Mucosa of rectum (tissue), 2 donors: ENCODE data around the gene RANBP3L.

Experiments used
- H3K27ac ChIP-seq, 2 donors: one replicate each; pipeline ENCODE4 v1.7.0; 2013; ENCODE audit warnings: inconsistent platforms in 2 of 2, low read depth in 2 of 2, low read length in 2 of 2
- H3K27me3 ChIP-seq, 2 donors: one replicate each; pipeline ENCODE4 v1.7.0; 2013; ENCODE audit warnings: low read length in 2 of 2; ENCODE audit not compliant: control insufficient read depth in 2 of 2, insufficient read depth in 2 of 2
- H3K36me3 ChIP-seq, 2 donors: one replicate each; pipeline ENCODE4 v1.7.0; 2013; ENCODE audit warnings: low read length in 2 of 2; ENCODE audit not compliant: control insufficient read depth in 2 of 2, insufficient read depth in 2 of 2
- H3K4me1 ChIP-seq, 2 donors: one replicate each; pipeline ENCODE4 v1.7.0; 2013; ENCODE audit warnings: low read length in 2 of 2, mild to moderate bottlenecking in 1 of 2; ENCODE audit not compliant: control insufficient read depth in 2 of 2, insufficient read depth in 2 of 2
- H3K4me3 ChIP-seq, 2 donors: one replicate each; pipeline ENCODE4 v1.7.0; 2013; ENCODE audit warnings: low read length in 2 of 2
- H3K9ac ChIP-seq, 2 donors: one replicate each; pipeline ENCODE4 v1.7.0; 2013; ENCODE audit warnings: low read length in 2 of 2, low read depth in 1 of 2, mild to moderate bottlenecking in 1 of 2
- H3K9me3 ChIP-seq, 2 donors: one replicate each; pipeline ENCODE4 v1.7.0; 2013; ENCODE audit warnings: low read length in 2 of 2; ENCODE audit not compliant: control insufficient read depth in 2 of 2
- donor health status: healthy.
- donor health status: Normal muscosa, but diverticular disease.

Gene RANBP3L

DNA sequence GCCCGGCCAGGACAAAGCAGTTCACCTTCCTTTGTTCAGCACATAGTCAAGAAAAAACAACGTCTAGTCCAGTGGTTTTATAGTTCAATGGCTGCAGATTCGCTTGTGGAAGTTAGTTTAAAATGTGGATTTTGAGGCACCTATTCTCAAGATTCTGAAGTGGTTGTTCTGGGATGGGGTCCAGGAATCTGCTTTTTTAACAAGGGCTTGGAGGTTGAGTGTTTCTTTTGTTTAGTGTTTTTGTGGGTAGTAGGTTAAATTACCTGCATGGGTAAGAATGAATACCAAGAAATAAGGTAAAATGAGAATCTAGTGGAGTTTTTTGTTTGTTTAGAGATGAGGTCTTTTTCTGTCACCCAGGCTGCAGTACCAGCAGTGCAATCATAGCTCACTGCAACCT, 31.5 kb downstream of the RANBP3L start:
- Histone ChIP-seq H3K9ac (no peak overlapping the region), H3K27ac (no peak overlapping the region)

DNA sequence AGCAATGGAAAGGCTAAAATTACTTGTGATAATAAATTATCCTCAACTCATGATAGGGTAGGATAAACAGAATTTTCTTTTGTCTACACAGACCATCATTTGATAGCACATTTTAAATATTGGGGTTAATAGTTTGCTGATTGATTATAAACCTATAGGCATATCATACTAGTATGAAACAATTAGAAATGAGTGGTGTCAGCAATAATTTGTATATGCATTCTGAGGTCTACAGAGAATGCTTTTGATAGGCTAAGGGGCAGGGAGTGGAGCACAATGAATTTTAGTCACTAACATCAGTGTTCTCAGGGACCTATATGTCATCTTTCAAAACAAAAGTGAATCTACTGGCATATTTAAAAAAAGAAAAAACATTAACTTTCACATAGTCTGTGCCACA, 32.2 kb downstream of the RANBP3L start:
- no peaks in the 10 kb centered on the region for H3K4me1 ChIP-seq

More for the DNA sequence above, 31.5 kb downstream of the RANBP3L start:
- Histone ChIP-seq H3K9me3 (no peaks in the 10 kb centered on the region), H3K27me3 (no peaks in the 10 kb centered on the region), H3K4me1 (no peaks in the 10 kb centered on the region), H3K36me3 (no peaks in the 10 kb centered on the region), H3K4me3 (no peak overlapping the region)

DNA sequence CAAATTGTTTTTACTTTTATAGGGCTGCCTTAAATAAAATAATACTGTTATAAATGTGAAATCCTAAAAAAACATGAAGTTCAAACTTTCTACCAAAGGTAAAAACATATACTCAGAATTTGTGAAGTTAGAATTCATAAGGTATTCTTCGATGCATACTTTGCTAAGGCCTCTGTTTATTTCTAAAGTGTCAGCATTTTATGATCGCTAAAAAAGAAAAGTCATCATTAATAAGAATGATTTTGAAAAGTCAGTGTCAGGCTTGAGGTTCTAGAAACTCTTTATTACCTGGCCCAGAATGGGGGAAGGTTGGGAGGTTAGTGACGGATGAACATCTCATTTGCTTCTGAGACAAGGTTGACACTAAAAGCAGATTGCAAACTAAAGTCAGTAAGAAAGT, 33.8 kb downstream of the RANBP3L start:
- Histone ChIP-seq H3K4me3 (no peak overlapping the region), H3K36me3 (no peaks in the 10 kb centered on the region), H3K9me3 (no peaks in the 10 kb centered on the region)

More for the DNA sequence above, 32.2 kb downstream of the RANBP3L start:
- Histone ChIP-seq H3K36me3 (no peaks in the 10 kb centered on the region), H3K27me3 (no peaks in the 10 kb centered on the region), H3K9me3 (no peaks in the 10 kb centered on the region), H3K9ac (no peak overlapping the region), H3K4me3 (no peak overlapping the region), H3K27ac (no peak overlapping the region)

GRCh38 chr5:36264202-36264760, 37.4 kb downstream of the RANBP3L start:
- Histone ChIP-seq H3K27ac (no peak overlapping the region), H3K4me1 (no peaks in the 10 kb centered on the region), H3K9me3 (no peaks in the 10 kb centered on the region)

More for the DNA sequence above, 33.8 kb downstream of the RANBP3L start:
- Histone ChIP-seq H3K27me3 (no peaks in the 10 kb centered on the region), H3K4me1 (no peaks in the 10 kb centered on the region), H3K27ac (no peak overlapping the region), H3K9ac (no peak overlapping the region)

GRCh38 chr5:36261186-36261585, 40.5 kb downstream of the RANBP3L start:
- H3K36me3 ChIP-seq, result no peaks in the 10 kb centered on the region
- no peak overlapping the region for H3K27ac ChIP-seq
- H3K9ac ChIP-seq, result no peak overlapping the region
- no peaks in the 10 kb centered on the region for H3K9me3 ChIP-seq
- no peaks in the 10 kb centered on the region for H3K4me1 ChIP-seq
- no peak overlapping the region for H3K4me3 ChIP-seq
- no peaks in the 10 kb centered on the region for H3K27me3 ChIP-seq

More at GRCh38 chr5:36264202-36264760, 37.4 kb downstream of the RANBP3L start:
- Histone ChIP-seq H3K36me3 (no peaks in the 10 kb centered on the region), H3K4me3 (no peak overlapping the region), H3K9ac (no peak overlapping the region), H3K27me3 (no peaks in the 10 kb centered on the region)

DNA sequence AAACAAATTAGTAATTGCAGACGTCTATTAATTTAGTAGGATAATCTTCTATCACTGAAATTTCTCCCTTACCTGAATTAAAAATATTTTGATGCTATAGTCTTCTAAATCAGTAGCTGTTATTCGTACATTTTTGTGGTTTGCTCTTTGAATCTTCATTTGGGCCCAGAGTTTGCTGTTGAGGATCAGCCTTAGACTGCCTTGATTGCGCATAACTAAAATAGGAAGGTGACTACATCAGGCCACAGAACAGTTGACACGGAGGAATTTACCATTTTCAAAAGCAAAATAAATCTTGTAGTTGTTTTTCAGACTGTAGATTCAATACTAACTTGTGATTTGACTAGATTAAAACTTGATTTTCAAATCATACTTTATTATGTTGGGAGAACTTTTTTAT, 48.1 kb downstream of the RANBP3L start:
- Histone ChIP-seq H3K36me3 (no peaks in the 10 kb centered on the region), H3K27ac (no peak overlapping the region), H3K9me3 (no peaks in the 10 kb centered on the region)

GRCh38 chr5:36252722-36253365, 48.9 kb downstream of the RANBP3L start:
- Histone ChIP-seq H3K27me3 (no peaks in the 10 kb centered on the region), H3K4me1 (no peaks in the 10 kb centered on the region), H3K36me3 (no peaks in the 10 kb centered on the region), H3K9ac (no peak overlapping the region), H3K4me3 (no peak overlapping the region), H3K27ac (no peak overlapping the region), H3K9me3 (no peaks in the 10 kb centered on the region)

More for the DNA sequence above, 48.1 kb downstream of the RANBP3L start:
- Histone ChIP-seq H3K27me3 (no peaks in the 10 kb centered on the region), H3K4me3 (no peak overlapping the region), H3K9ac (no peak overlapping the region), H3K4me1 (no peaks in the 10 kb centered on the region)

GRCh38 chr5:36251218-36251617, 50.5 kb downstream of the RANBP3L start:
- Histone ChIP-seq H3K4me1 (no peaks in the 10 kb centered on the region), H3K27ac (no peak overlapping the region), H3K27me3 (no peaks in the 10 kb centered on the region), H3K4me3 (no peak overlapping the region), H3K36me3 (no peaks in the 10 kb centered on the region), H3K9me3 (no peaks in the 10 kb centered on the region), H3K9ac (no peak overlapping the region)

- H3K9ac ChIP-seq, result no peak overlapping the region
- no peak overlapping the region for H3K4me3 ChIP-seq
- no peaks in the 10 kb centered on the region for H3K27me3 ChIP-seq
- no peaks in the 10 kb centered on the region for H3K9me3 ChIP-seq
- no peaks in the 10 kb centered on the region for H3K4me1 ChIP-seq
- H3K36me3 ChIP-seq, result no peaks in the 10 kb centered on the region
- H3K27ac ChIP-seq, result no peak overlapping the region
These were observed 51.3 kb downstream of the RANBP3L start for GRCh38 chr5:36250427-36250826.

GRCh38 chr5:36246036-36246800, 55.5 kb downstream of the RANBP3L start:
- Histone ChIP-seq H3K9me3 (no peaks in the 10 kb centered on the region), H3K27me3 (no peaks in the 10 kb centered on the region), H3K4me1 (peaks cover 4% of the 10 kb centered on the region in 2 donors), H3K27ac (no peak overlapping the region), H3K9ac (no peak overlapping the region), H3K36me3 (no peaks in the 10 kb centered on the region), H3K4me3 (no peak overlapping the region)
